Astrocyte of the spinal cord (primary cell): Measurements from ENCODE around the gene DPP6.

Experiments
- DNase-seq: peaks from one replicate; pipeline ENCODE4 v3.0.0; 2011; ENCODE audit warnings: low read depth, low spot score
- H3K4me3 ChIP-seq: 2 replicates; pipeline ENCODE4 v1.5.1; 2011; ENCODE audit warnings: low read depth, mild to moderate bottlenecking, low read length, moderate library complexity
- in situ Hi-C: cut with HindIII; loops from 2 replicates; pipeline ENCODE4 v1.10.0; 2017; ENCODE audit warnings: low sequenced_read_pairs
- TF ChIP-seq, protein P1 (sequence below): IDR thresholded peaks from 2 replicates; pipeline ENCODE4 v1.5.1; 2012; ENCODE audit warnings: low read depth, mild to moderate bottlenecking, low read length, inconsistent platforms

DPP6 gene

DNA sequence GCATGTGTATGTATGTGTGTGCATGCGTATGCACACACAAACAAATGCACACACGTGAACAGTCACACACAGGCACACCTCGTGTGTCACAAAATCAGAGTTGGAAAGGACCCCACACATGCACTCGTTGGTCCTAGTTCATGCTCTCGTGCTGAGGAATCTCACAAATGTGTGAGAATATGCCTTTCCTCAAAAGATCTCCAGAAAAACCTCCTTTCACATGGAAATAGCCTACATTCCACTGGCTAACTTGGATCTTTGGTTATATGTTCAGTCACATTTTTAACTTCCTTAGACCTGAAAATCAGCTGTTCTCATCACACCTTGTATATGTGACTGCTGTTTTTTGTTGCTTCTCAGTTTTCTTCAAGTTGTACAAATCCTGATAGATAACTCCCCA, 256.7 kb downstream of the DPP6 start:
- TF ChIP-seq, protein P1, sequence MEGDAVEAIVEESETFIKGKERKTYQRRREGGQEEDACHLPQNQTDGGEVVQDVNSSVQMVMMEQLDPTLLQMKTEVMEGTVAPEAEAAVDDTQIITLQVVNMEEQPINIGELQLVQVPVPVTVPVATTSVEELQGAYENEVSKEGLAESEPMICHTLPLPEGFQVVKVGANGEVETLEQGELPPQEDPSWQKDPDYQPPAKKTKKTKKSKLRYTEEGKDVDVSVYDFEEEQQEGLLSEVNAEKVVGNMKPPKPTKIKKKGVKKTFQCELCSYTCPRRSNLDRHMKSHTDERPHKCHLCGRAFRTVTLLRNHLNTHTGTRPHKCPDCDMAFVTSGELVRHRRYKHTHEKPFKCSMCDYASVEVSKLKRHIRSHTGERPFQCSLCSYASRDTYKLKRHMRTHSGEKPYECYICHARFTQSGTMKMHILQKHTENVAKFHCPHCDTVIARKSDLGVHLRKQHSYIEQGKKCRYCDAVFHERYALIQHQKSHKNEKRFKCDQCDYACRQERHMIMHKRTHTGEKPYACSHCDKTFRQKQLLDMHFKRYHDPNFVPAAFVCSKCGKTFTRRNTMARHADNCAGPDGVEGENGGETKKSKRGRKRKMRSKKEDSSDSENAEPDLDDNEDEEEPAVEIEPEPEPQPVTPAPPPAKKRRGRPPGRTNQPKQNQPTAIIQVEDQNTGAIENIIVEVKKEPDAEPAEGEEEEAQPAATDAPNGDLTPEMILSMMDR: no peak
- DNase-seq: no peak
- in situ Hi-C loops: no loop called here

DNA sequence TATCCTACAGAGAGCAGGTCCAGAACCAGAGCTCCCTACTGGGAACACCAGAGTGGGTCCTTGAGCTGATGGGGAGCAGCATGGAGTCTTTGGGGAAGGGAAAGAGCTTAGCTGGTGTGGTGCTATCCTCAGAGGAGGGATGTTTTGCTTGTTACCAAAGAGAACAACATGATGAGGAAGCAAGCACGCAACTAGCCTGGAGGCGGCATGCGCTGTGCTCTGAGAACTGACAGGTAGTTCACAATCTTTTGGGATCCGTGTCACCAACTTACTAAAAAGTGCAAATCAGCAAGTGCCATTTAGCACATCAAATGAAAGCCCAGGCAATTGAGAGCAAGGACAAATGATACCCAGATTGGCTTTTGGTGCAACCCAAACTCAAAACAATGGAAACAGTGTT, 257.9 kb downstream of the DPP6 start:
- TF ChIP-seq, protein P1: no peak
- H3K4me3 ChIP-seq: no peak overlapping the region
- in situ Hi-C loops: no loop called here
- DNase-seq: no peak

More for the DNA sequence above, 256.7 kb downstream of the DPP6 start:
- no peak overlapping the region for H3K4me3 ChIP-seq

DNA sequence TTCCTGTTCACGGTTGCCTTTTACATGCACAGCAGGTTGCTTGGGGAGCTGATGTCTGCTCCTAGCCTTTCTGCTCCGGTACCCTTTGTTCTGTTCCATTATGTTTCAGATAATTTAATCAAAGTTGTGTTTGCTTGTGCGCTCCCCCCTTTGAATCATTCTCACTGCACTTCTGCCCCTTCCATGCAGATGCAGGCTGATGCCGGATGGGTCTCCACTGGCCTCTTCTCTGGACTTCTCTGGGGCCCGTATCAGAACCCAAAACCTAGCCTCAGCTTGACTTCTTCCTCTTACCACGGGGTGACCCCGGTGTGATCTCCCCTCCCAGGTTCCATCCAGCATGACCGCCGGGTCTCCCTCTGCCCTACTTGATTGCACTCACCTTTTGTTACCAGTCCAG, 272.0 kb downstream of the DPP6 start:
- no peak for DNase-seq
- TF ChIP-seq, protein P1: no peak
- in situ Hi-C loops: no loop called here
- no peak overlapping the region for H3K4me3 ChIP-seq

DNA sequence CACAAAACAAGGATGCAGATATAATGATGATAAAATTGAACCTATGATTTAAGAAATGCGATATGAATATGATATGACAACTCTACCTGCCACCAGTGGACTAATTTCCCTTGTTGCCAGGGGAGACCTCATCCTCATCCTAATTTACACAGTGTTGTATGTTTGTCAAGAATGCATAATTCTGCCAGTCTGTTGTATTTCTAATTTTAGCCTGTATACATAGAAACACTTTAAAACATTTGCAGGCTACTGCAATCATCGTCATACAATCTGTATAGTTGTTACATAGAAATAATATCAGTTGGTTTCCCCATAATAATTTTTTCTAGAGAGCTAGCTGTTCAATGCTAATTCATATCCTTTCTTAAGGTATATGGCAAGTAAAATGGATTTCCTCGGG, 274.2 kb downstream of the DPP6 start:
- in situ Hi-C loops: no loop called here
- TF ChIP-seq, protein P1: no peak
- no peak for DNase-seq
- H3K4me3 ChIP-seq: no peak overlapping the region

DNA sequence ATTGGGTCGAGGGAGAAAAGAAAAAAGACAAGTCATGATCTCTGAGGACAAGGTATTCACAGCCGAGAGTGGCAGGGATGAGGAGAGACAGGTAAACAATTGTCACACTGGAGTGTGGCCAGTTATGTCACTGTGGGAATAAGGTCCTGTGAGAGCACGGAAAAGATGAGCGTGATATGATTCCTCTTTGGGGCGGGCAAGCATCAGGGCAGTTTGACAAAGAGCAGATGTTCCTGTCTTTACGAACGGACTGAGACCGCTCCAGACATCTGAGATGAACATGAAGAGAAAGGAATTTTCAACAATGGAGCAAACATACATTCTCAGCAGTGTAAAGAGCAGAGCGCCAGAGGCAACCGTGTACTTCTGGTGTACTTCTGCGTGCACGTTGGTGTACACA, 278.1 kb downstream of the DPP6 start:
- in situ Hi-C loops: no loop called here
- DNase-seq: no peak
- no peak overlapping the region for H3K4me3 ChIP-seq
- TF ChIP-seq, protein P1: no peak

DNA sequence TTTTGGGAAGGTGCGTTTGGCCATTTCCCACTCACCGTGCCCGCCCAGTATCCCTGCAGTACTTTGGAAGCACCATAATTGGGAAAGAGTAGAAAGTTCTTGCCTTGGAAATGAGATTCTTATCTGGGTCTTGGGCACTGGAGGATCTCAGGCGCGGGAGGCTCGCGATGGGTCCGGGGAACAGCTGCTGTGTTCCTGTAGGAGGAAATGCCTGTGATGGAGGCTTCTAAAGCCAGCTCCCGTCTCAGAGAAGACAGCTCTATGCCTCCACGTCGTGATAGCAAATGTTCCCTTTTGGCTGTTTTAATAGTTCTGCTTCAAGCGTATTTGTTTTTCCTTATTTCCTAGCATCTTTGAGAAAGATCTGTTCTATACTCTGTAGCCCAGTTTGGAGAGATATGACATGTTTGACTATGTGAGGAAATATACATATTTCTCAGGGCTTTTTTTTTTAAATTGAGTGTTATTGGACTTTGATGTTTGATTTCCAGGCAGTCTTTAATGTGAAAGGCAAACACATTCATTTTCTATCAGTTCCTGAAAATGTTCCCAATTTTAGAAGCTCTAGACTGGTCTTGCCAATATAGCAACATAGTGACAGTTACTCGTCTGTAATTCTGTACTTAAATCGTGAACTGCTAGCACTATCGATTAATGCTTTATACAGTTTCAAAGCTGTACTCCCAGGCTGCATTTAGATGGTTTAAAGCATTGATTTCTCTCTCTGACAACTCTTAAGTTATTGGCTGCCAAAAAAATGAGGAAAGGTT, 280.8 kb downstream of the DPP6 start:
- DNase-seq: no peak
- in situ Hi-C loops: no loop called here
- TF ChIP-seq, protein P1: no peak
- H3K4me3 ChIP-seq: no peak overlapping the region
